Neural cell (in vitro differentiated cells): Measurements from ENCODE around the gene MAN1B1. TPM values are rescaled to one million over a fixed set of nuclear protein-coding genes. Genes with fewer than 3 reads are reported as not detected.
A peak's percentile ranks its signal among the peaks of the same experiment; 100 is the strongest.

ENCODE experiments used
- H2AFZ ChIP-seq: fragments of 200-600, 300-800 bp; sonication (generic), shearing (Covaris generic); 2 replicates; pipeline ENCODE4 v1.6.0; 2014; ENCODE audit warnings: low read depth, mild to moderate bottlenecking, antibody characterized with exemption, low read length, moderate library complexity
- H3F3A ChIP-seq: fragments of 200-600 bp; shearing (Covaris generic); 2 replicates; pipeline ENCODE4 v1.6.1; 2016; ENCODE audit warnings: mild to moderate bottlenecking, moderate library complexity, mixed read lengths, antibody characterized with exemption, low read length; ENCODE audit not compliant: insufficient read depth, poor library complexity, severe bottlenecking
- H3K27ac ChIP-seq: fragments of 200-600, 300-800 bp; sonication (generic), shearing (Covaris generic); 2 replicates; pipeline ENCODE4 v1.5.1; 2014; ENCODE audit warnings: mild to moderate bottlenecking, low read length, moderate library complexity
- H3K27me3 ChIP-seq: fragments of 300-800, 200-600 bp; sonication (generic), shearing (Covaris generic); 2 replicates; pipeline ENCODE4 v1.6.0; 2014; ENCODE audit warnings: mild to moderate bottlenecking, low read depth, low read length, moderate library complexity; ENCODE audit not compliant: insufficient read depth
- H3K36me3 ChIP-seq: fragments of 300-800, 200-600 bp; sonication (generic), shearing (Covaris generic); 2 replicates; pipeline ENCODE4 v1.5.1; 2014; ENCODE audit warnings: mild to moderate bottlenecking, antibody characterized with exemption, low read length, moderate library complexity; ENCODE audit not compliant: insufficient read depth
- H3K4me2 ChIP-seq: fragments of 300-800, 200-600 bp; sonication (generic), shearing (Covaris generic); 2 replicates; pipeline ENCODE4 v1.6.0; 2014; ENCODE audit warnings: mild to moderate bottlenecking, low read length
- H3K4me3 ChIP-seq: fragments of 300-800, 200-600 bp; sonication (generic), shearing (Covaris generic); 2 replicates; pipeline ENCODE4 v1.5.1; 2014; ENCODE audit warnings: mild to moderate bottlenecking, low read length, moderate library complexity
- H3K79me2 ChIP-seq: fragments of 200-600 bp; shearing (Covaris generic); replicated peaks from 2 replicates; pipeline ENCODE4 v1.6.0; 2014; ENCODE audit warnings: mild to moderate bottlenecking, low read length, moderate library complexity; ENCODE audit not compliant: insufficient read depth
- H3K9ac ChIP-seq: fragments of 300-800, 200-600 bp; sonication (generic), shearing (Covaris generic); 2 replicates; pipeline ENCODE4 v1.6.1; 2016; ENCODE audit warnings: mild to moderate bottlenecking, low read length, mixed read lengths
- H3K9me2 ChIP-seq: fragments of 200-600 bp; shearing (Covaris generic); 2 replicates; pipeline ENCODE4 v1.6.1; 2016; ENCODE audit warnings: mild to moderate bottlenecking, low read length, mixed read lengths; ENCODE audit not compliant: insufficient read depth
- H3K9me3 ChIP-seq: fragments of 200-600, 300-800 bp; sonication (generic), shearing (Covaris generic); 2 replicates; pipeline ENCODE4 v1.6.1; 2016; ENCODE audit warnings: mild to moderate bottlenecking, mixed run types, low read length, moderate library complexity, mixed read lengths
- H4K20me1 ChIP-seq: fragments of 200-600 bp; shearing (Covaris generic); 2 replicates; pipeline ENCODE4 v1.6.1; 2016; ENCODE audit warnings: mild to moderate bottlenecking, mixed run types; ENCODE audit not compliant: insufficient read depth
- CTCF ChIP-seq: fragments of 450-650 bp; IDR thresholded peaks from 2 replicates; pipeline ENCODE4 v1.5.1; 2014; ENCODE audit warnings: antibody characterized with exemption, mild to moderate bottlenecking, moderate library complexity; ENCODE audit not compliant: poor library complexity, severe bottlenecking
- EP300 ChIP-seq: fragments of 450-650 bp; conservative IDR thresholded peaks from 2 replicates; pipeline ENCODE4 v1.6.1; 2014; ENCODE audit warnings: antibody characterized with exemption, mild to moderate bottlenecking, moderate library complexity; ENCODE audit not compliant: poor library complexity, severe bottlenecking
- EZH2 ChIP-seq: fragments of 200-600, 300-800 bp; shearing (Covaris generic), sonication (generic); IDR thresholded peaks from 2 replicates; pipeline ENCODE4 v1.6.1; 2014; ENCODE audit warnings: antibody characterized with exemption, low read length, borderline replicate concordance, mild to moderate bottlenecking; ENCODE audit not compliant: insufficient read depth, poor library complexity, severe bottlenecking
- MXI1 ChIP-seq: fragments of 450-650 bp; conservative IDR thresholded peaks from 2 replicates; pipeline ENCODE4 v1.6.1; 2014; ENCODE audit warnings: antibody characterized with exemption, mild to moderate bottlenecking; ENCODE audit not compliant: poor library complexity, severe bottlenecking
- POLR2AphosphoS5 ChIP-seq: IDR thresholded peaks from 2 replicates; pipeline ENCODE4 v1.6.1; 2012
- RAD21 ChIP-seq: fragments of 450-650 bp; conservative IDR thresholded peaks from 2 replicates; pipeline ENCODE4 v1.6.1; 2014; ENCODE audit warnings: antibody characterized with exemption, mild to moderate bottlenecking, moderate library complexity
- SMC3 ChIP-seq: fragments of 450-650 bp; conservative IDR thresholded peaks from 2 replicates; pipeline ENCODE4 v1.6.1; 2014; ENCODE audit warnings: antibody characterized with exemption, mild to moderate bottlenecking, moderate library complexity; ENCODE audit not compliant: poor library complexity
- TAF1 ChIP-seq: IDR thresholded peaks from 2 replicates; pipeline ENCODE4 v1.6.1; 2012; ENCODE audit warnings: low read depth
- polyA plus RNA-seq: library from polyadenylated mRNA; depleted of rRNA; stranded (reverse); fragments of >200 nt; gene quantifications from 2 replicates; pipeline ENCODE4 v1.2.3, GENCODE V29; 2014
- TF ChIP-seq, protein P1 (sequence below): IDR thresholded peaks from 2 replicates; pipeline ENCODE4 v1.6.1; 2012; ENCODE audit warnings: borderline replicate concordance

The MAN1B1 gene
- polyA plus RNA-seq, 1 donor from 2014 or later, result 72.0 TPM

DNA sequence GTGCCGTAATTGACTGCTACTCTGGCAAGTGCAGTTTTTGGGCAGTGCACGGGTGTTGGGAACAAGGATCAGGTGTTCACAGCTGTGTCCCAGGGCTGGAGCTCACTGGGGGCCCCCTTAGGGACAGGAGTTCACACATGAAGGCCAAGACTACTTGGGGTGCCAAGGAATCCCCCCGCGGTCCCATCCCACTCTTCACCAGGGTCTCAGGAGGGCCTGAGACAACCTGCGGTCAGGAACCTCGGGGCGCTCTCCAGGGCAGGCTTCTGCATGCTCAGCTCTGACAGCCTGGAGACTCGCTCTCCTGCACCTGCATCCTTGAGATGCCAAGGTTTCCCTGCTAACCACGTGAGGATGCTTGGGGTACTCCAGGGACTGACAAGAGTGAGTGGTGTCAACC, 2.3 kb upstream of the MAN1B1 start:
- Histone ChIP-seq H3K27me3 (peaks cover 33% of the 10 kb centered on the region), H3K4me3 (no peak overlapping the region), H3K9me3 (no peaks in the 10 kb centered on the region), H3K9ac (no peak overlapping the region), H3F3A (no peaks in the 10 kb centered on the region), H3K27ac (no peak overlapping the region), H4K20me1 (no peaks in the 10 kb centered on the region), H3K79me2 (peaks cover 3% of the 10 kb centered on the region), H3K9me2 (no peaks in the 10 kb centered on the region), H2AFZ (no peak overlapping the region), H3K4me2 (no peak overlapping the region), H3K36me3 (no peaks in the 10 kb centered on the region)
- TF ChIP-seq POLR2AphosphoS5, result no peak
- TF ChIP-seq EP300, result no peak
- TF ChIP-seq, protein P1, sequence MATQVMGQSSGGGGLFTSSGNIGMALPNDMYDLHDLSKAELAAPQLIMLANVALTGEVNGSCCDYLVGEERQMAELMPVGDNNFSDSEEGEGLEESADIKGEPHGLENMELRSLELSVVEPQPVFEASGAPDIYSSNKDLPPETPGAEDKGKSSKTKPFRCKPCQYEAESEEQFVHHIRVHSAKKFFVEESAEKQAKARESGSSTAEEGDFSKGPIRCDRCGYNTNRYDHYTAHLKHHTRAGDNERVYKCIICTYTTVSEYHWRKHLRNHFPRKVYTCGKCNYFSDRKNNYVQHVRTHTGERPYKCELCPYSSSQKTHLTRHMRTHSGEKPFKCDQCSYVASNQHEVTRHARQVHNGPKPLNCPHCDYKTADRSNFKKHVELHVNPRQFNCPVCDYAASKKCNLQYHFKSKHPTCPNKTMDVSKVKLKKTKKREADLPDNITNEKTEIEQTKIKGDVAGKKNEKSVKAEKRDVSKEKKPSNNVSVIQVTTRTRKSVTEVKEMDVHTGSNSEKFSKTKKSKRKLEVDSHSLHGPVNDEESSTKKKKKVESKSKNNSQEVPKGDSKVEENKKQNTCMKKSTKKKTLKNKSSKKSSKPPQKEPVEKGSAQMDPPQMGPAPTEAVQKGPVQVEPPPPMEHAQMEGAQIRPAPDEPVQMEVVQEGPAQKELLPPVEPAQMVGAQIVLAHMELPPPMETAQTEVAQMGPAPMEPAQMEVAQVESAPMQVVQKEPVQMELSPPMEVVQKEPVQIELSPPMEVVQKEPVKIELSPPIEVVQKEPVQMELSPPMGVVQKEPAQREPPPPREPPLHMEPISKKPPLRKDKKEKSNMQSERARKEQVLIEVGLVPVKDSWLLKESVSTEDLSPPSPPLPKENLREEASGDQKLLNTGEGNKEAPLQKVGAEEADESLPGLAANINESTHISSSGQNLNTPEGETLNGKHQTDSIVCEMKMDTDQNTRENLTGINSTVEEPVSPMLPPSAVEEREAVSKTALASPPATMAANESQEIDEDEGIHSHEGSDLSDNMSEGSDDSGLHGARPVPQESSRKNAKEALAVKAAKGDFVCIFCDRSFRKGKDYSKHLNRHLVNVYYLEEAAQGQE, result no peak
- TF ChIP-seq MXI1, result no peak
- TF ChIP-seq TAF1, result no peak
- no peak for TF ChIP-seq SMC3
- no peak for TF ChIP-seq EZH2
- no peak for TF ChIP-seq CTCF
- TF ChIP-seq RAD21, result no peak

GRCh38 chr9:137085920-137086530, 760 bp upstream of the MAN1B1 start:
- Histone ChIP-seq H3K27ac (no peak overlapping the region), H3K9ac (peak overlapping the region; percentile 74), H4K20me1 (no peaks in the 10 kb centered on the region), H3K27me3 (peaks cover 18% of the 10 kb centered on the region), H3K4me3 (peak overlapping the region; percentile 79), H2AFZ (peak overlapping the region; percentile 29), H3F3A (no peaks in the 10 kb centered on the region), H3K9me3 (no peaks in the 10 kb centered on the region), H3K79me2 (peaks cover 3% of the 10 kb centered on the region), H3K36me3 (no peaks in the 10 kb centered on the region), H3K4me2 (peak overlapping the region; percentile 65), H3K9me2 (no peaks in the 10 kb centered on the region)
- TF ChIP-seq SMC3 (no peak), CTCF (no peak), EP300 (no peak)
